GM12878 (cell line): Measurements from ENCODE around the gene CACHD1. TPM values are rescaled to one million over a fixed set of nuclear protein-coding genes. Genes with fewer than 3 reads are reported as not detected.

Source experiments
- ATAC-seq: fragments of 200-7000 bp; cut with Tn5 transposase; 3 replicates; pipeline ENCODE4 v1.9.1; 2020; ENCODE audit warnings: mild to moderate bottlenecking, moderate library complexity
- BruUV-seq: library from RNA; stranded (reverse); fragments of 400-500 nt; replicated peaks from 2 replicates; lab custom pipeline; 2021; lab: Mats Ljungman, UMichigan
- CTCF ChIA-PET: fragments of 300-600 bp; sonication (Branson Sonifier 250); formaldehyde crosslinking; extraction: SDS; loops from one replicate; lab custom pipeline; 2021; ENCODE audit warnings: inconsistent platforms; lab: Yijun Ruan, JAX
- POLR2A ChIA-PET: fragments of 350-600 bp; formaldehyde crosslinking; extraction: SDS; loops from one replicate; lab custom pipeline; 2021; ENCODE audit warnings: inconsistent platforms; lab: Charles Lee
- RAD21 ChIA-PET: fragments of 300-600 bp; sonication (Branson Sonifier 250); formaldehyde crosslinking; loops from one replicate; lab custom pipeline; 2023; ENCODE audit warnings: antibody characterized with exemption; ENCODE audit not compliant: unreplicated experiment; lab: Charles Lee
- SMC1A ChIA-PET: fragments of 300-600 bp; sonication (Branson Sonifier 250); formaldehyde crosslinking; loops from one replicate; lab custom pipeline; 2023; ENCODE audit not compliant: unreplicated experiment, uncharacterized antibody; lab: Charles Lee
- DNase-seq: peaks from one replicate; pipeline ENCODE4 v3.0.0-alpha.2; 2011; ENCODE audit warnings: low read depth, low spot score
- FAIRE-seq: peaks from 3 replicates; lab custom pipeline; 2011; peaks lifted over from hg19 to GRCh38; lab: Jason Lieb, UNC
- H2AFZ ChIP-seq: 2 replicates; pipeline ENCODE4 v1.6.0; 2011; ENCODE audit warnings: low read depth, low read length, control low read depth; ENCODE audit not compliant: control insufficient read depth
- H3K27ac ChIP-seq: 2 replicates; pipeline ENCODE4 v1.5.1; 2011; ENCODE audit warnings: control low read depth; ENCODE audit not compliant: control insufficient read depth, insufficient read depth
- H3K27me3 ChIP-seq, 2 experiments: replicated peaks in 1 of 2; 2 replicates each; pipeline versions ENCODE4 v1.6.0 to v1.6.1; 2011; ENCODE audit warnings: low read length in 1 of 2; ENCODE audit not compliant: control insufficient read depth in 2 of 2, insufficient read depth in 2 of 2
- H3K36me3 ChIP-seq, 2 experiments: 2 replicates each; pipeline ENCODE4 v1.5.1; 2011; ENCODE audit warnings: low read length in 1 of 2; ENCODE audit not compliant: control insufficient read depth in 2 of 2, insufficient read depth in 2 of 2
- H3K4me1 ChIP-seq: 2 replicates; pipeline ENCODE4 v1.6.1; 2011; ENCODE audit warnings: mild to moderate bottlenecking, low read length, moderate library complexity, mixed read lengths; ENCODE audit not compliant: control insufficient read depth, insufficient read depth
- H3K4me2 ChIP-seq: 2 replicates; pipeline ENCODE4 v1.6.0; 2011; ENCODE audit warnings: control low read depth; ENCODE audit not compliant: control insufficient read depth, insufficient read depth
- H3K4me3 ChIP-seq: fragments of 200-600 bp; sonication (generic); 2 replicates; pipeline ENCODE4 v1.5.1; 2016
- H3K79me2 ChIP-seq: 2 replicates; pipeline ENCODE4 v1.6.0; 2011; ENCODE audit warnings: low read length; ENCODE audit not compliant: control insufficient read depth, insufficient read depth
- H3K9ac ChIP-seq: 2 replicates; pipeline ENCODE4 v1.8.0; 2011; ENCODE audit warnings: low read length, control low read depth, mixed read lengths; ENCODE audit not compliant: control insufficient read depth, insufficient read depth
- H3K9me3 ChIP-seq: replicated peaks from 3 replicates; pipeline ENCODE4 v1.5.1; 2011; ENCODE audit warnings: mild to moderate bottlenecking, low read length; ENCODE audit not compliant: control insufficient read depth, insufficient read depth
- H4K20me1 ChIP-seq: 2 replicates; pipeline ENCODE4 v1.6.0; 2011; ENCODE audit not compliant: control insufficient read depth, insufficient read depth
- ZNF217 ChIP-seq: fragments of 450-650 bp; IDR thresholded peaks from 2 replicates; pipeline ENCODE4 v1.6.1; 2017; ENCODE audit warnings: antibody characterized with exemption, mild to moderate bottlenecking
- WGBS: methylation state at CpG from one replicate; pipeline ENCODE4 v1.1.6; 2016; ENCODE audit warnings: low lambda C conversion rate; ENCODE audit not compliant: insufficient replicate concordance, insufficient coverage; ENCODE audit errors: missing lambda C conversion rate; 5-methylcytosine and 5-hydroxymethylcytosine counted together
- in situ Hi-C: fragments of 300-500 bp; cut with MboI; formaldehyde crosslinking; loops from 9 replicates; pipeline ENCODE4 v1.14.3; 2018; ENCODE audit warnings: mixed read lengths
- intact Hi-C: fragments of 100-400 bp; cut with micrococcal nuclease; formaldehyde crosslinking; loops from one replicate; pipeline ENCODE4 v1.14.2; 2022; ENCODE audit not compliant: unreplicated experiment
- polyA plus RNA-seq, 11 experiments: library from polyadenylated mRNA; depleted of rRNA in 4 of 11; unstranded in 6 of 11; stranded (reverse) in 5 of 11; fragments of >200 nt; fragmentation: Nextera tagmentation in 4 of 11; fragmentation: Illumina TruSeq in 1 of 11; extraction: Ambion mirVana in 4 of 11; extraction: Trizol in 1 of 11; gene quantifications; 1 replicate in 1 of 11; 2 replicates in 10 of 11; pipeline versions ENCODE4 v1.2.1 to v1.2.3, GENCODE V29; 2011 to 2016; ENCODE audit warnings: inconsistent platforms in 2 of 11, missing spikeins in 2 of 11, low read depth in 1 of 11
- total RNA-seq, 4 experiments: library from RNA; depleted of rRNA in 3 of 4; stranded (reverse); fragments of >200 nt in 3 of 4; fragmentation: Illumina TruSeq in 1 of 4; extraction: Trizol in 1 of 4; gene quantifications; 2 replicates each; pipeline versions ENCODE4 v1.2.1 to v1.2.3, GENCODE V29; 2013 to 2021
- TF ChIP-seq, protein P1 (sequence below): fragments of 450-650 bp; formaldehyde crosslinking; IDR thresholded peaks from 2 replicates; pipeline ENCODE4 v1.4.0; 2020; ENCODE audit warnings: mild to moderate bottlenecking, moderate library complexity

CACHD1 gene
- total and polyA plus RNA-seq, 10 of the 15 experiments (the other 5 are each of a cell fraction or from before 2014, with no cell fraction given) = 0.03 TPM; not detected in 9

DNA sequence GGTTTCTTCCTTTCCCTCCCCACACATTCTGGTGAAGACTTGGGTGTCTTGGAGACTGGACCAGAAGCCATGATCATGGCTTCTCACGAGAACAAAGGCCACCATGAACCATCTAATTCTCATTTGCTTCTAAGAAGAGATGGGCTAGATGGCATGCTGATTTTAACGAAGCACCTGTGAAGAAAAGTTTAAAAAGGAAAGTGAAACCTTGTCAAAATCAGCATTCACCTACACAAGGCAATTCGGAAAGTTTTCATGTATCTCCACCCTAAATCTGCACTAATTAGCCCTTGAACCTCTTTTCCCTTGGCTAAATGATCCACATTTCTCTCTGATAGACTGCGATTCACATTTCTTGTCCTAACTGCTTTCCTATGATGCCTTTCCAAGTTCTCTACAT lies 160.7 kb downstream of the CACHD1 start (continued):
- TF ChIP-seq, protein P1, sequence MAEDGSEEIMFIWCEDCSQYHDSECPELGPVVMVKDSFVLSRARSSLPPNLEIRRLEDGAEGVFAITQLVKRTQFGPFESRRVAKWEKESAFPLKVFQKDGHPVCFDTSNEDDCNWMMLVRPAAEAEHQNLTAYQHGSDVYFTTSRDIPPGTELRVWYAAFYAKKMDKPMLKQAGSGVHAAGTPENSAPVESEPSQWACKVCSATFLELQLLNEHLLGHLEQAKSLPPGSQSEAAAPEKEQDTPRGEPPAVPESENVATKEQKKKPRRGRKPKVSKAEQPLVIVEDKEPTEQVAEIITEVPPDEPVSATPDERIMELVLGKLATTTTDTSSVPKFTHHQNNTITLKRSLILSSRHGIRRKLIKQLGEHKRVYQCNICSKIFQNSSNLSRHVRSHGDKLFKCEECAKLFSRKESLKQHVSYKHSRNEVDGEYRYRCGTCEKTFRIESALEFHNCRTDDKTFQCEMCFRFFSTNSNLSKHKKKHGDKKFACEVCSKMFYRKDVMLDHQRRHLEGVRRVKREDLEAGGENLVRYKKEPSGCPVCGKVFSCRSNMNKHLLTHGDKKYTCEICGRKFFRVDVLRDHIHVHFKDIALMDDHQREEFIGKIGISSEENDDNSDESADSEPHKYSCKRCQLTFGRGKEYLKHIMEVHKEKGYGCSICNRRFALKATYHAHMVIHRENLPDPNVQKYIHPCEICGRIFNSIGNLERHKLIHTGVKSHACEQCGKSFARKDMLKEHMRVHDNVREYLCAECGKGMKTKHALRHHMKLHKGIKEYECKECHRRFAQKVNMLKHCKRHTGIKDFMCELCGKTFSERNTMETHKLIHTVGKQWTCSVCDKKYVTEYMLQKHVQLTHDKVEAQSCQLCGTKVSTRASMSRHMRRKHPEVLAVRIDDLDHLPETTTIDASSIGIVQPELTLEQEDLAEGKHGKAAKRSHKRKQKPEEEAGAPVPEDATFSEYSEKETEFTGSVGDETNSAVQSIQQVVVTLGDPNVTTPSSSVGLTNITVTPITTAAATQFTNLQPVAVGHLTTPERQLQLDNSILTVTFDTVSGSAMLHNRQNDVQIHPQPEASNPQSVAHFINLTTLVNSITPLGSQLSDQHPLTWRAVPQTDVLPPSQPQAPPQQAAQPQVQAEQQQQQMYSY (CRISPR knock-in tag) = no peak

DNA sequence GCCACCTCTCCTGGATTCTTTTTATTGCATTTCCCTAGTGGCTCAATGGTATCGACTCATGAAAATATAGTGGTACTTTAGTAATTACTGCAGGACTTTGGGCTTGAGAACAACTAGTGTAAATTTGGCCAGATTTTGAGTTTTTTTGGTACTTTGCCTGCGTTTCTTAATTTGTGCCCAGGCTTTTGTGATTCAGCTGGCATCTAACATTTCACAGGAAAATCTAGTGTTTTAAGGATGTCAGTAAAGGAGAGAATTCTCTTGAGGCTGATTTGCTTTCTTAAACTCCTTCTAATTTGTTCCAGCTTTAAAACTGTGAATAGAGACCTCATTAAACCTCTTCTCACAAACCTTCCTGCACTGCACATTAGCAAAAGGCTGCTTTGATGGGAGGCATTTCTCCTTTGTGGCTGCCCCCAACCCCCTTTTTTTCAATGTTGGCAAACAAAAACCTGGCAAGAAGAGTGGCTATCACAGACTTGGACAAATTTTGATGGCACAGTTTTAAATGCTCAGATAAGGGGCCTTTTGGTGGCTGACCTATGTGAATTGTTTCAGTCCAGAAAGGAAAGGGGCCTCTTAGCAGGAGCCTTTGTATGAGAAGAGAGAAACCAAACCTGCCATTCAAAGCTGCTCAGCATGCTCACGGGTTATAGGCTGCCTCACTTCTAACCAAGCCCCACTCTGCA lies 161.6 kb downstream of the CACHD1 start:
- Histone ChIP-seq H3K27ac (no peak overlapping the region), H2AFZ (no peak overlapping the region), H3K79me2 (no peaks in the 10 kb centered on the region), H3K9ac (no peak overlapping the region), H3K27me3 (no peaks in the 10 kb centered on the region; a peak in 1 of 4 replicates), H3K4me1 (no peaks in the 10 kb centered on the region), H3K36me3 (no peaks in the 10 kb centered on the region), H4K20me1 (no peaks in the 10 kb centered on the region), H3K4me2 (no peak overlapping the region), H3K4me3 (no peak overlapping the region), H3K9me3 (no peaks in the 10 kb centered on the region)
- DNase-seq (no peak), FAIRE-seq (no peak), ATAC-seq (no peak)
- in situ Hi-C loops (no loop called here), intact Hi-C loops (no loop called here)
- ChIA-PET SMC1A (no interaction called here), POLR2A (no interaction called here), CTCF (no interaction called here), RAD21 (no interaction called here)
- no TSS peak for BruUV-seq
- no peak for TF ChIP-seq ZNF217
- WGBS = 25% methylated on average over 3 of the region's 3 CpGs
